Measurements from ENCODE around the gene ETAA1.

The ETAA1 gene

GRCh38 chr2:67412424-67412823 is 15.3 kb downstream of the ETAA1 start:
- no peak overlapping the region for H3K9ac ChIP-seq
- H3K27ac ChIP-seq, result no peak overlapping the region
- H3K4me1 ChIP-seq (ENCODE audit: low read depth, poor library complexity, severe bottlenecking), result no peaks in the 10 kb centered on the region
- H3K4me2 ChIP-seq, result no peak overlapping the region
- H2AFZ ChIP-seq (ENCODE audit: low read depth), result no peak overlapping the region
- H3K27me3 ChIP-seq (ENCODE audit: insufficient read depth, low read depth), result no peaks in the 10 kb centered on the region
- no peaks in the 10 kb centered on the region; the same call in 1 of the 2 replicates for H3K36me3 ChIP-seq (ENCODE audit: insufficient read depth)
- no peak overlapping the region for H3K4me3 ChIP-seq (IDR thresholded peaks at IDR 0.05; ENCODE audit: insufficient read depth, low read depth, low read length)
- H4K20me1 ChIP-seq (ENCODE audit: insufficient read depth), result no peaks in the 10 kb centered on the region
- no peaks in the 10 kb centered on the region for H3K79me2 ChIP-seq (ENCODE audit: insufficient read depth, low read depth)
- TF ChIP-seq CTCF (conservative IDR thresholded peaks at IDR 0.05; ENCODE audit: low read depth, low read length), result no peak

GRCh38 chr2:67414867-67415266 is 17.7 kb downstream of the ETAA1 start:
- Histone ChIP-seq H4K20me1 (ENCODE audit: insufficient read depth) (no peaks in the 10 kb centered on the region), H3K9ac (no peak overlapping the region), H3K27me3 (ENCODE audit: insufficient read depth, low read depth) (no peaks in the 10 kb centered on the region), H3K27ac (no peak overlapping the region), H3K4me1 (ENCODE audit: low read depth, poor library complexity, severe bottlenecking) (no peaks in the 10 kb centered on the region), H3K79me2 (ENCODE audit: insufficient read depth, low read depth) (no peaks in the 10 kb centered on the region), H2AFZ (ENCODE audit: low read depth) (no peak overlapping the region), H3K4me3 (IDR thresholded peaks at IDR 0.05; ENCODE audit: insufficient read depth, low read depth, low read length) (no peak overlapping the region), H3K4me2 (no peak overlapping the region), H3K36me3 (ENCODE audit: insufficient read depth) (no peaks in the 10 kb centered on the region)
- no peak for TF ChIP-seq CTCF (conservative IDR thresholded peaks at IDR 0.05; ENCODE audit: low read depth, low read length)

- H3K4me3 ChIP-seq (IDR thresholded peaks at IDR 0.05; ENCODE audit: insufficient read depth, low read depth, low read length), result no peak overlapping the region
- H2AFZ ChIP-seq (ENCODE audit: low read depth), result no peak overlapping the region
- no peak overlapping the region for H3K9ac ChIP-seq
- H3K27me3 ChIP-seq (ENCODE audit: insufficient read depth, low read depth), result no peaks in the 10 kb centered on the region
- no peaks in the 10 kb centered on the region for H4K20me1 ChIP-seq (ENCODE audit: insufficient read depth)
- no peak overlapping the region for H3K27ac ChIP-seq
- no peaks in the 10 kb centered on the region for H3K79me2 ChIP-seq (ENCODE audit: insufficient read depth, low read depth)
- TF ChIP-seq CTCF (conservative IDR thresholded peaks at IDR 0.05; ENCODE audit: low read depth, low read length), result no peak
- H3K4me1 ChIP-seq (ENCODE audit: low read depth, poor library complexity, severe bottlenecking), result no peaks in the 10 kb centered on the region
- H3K36me3 ChIP-seq (ENCODE audit: insufficient read depth), result no peaks in the 10 kb centered on the region
- no peak overlapping the region for H3K4me2 ChIP-seq
Observed at GRCh38 chr2:67416136-67416535, 19.0 kb downstream of the ETAA1 start.

- no peaks in the 10 kb centered on the region for H3K79me2 ChIP-seq (ENCODE audit: insufficient read depth, low read depth)
- H3K4me1 ChIP-seq (ENCODE audit: low read depth, poor library complexity, severe bottlenecking), result no peaks in the 10 kb centered on the region
- no peak for TF ChIP-seq CTCF (conservative IDR thresholded peaks at IDR 0.05; ENCODE audit: low read depth, low read length)
- no peak overlapping the region for H3K4me3 ChIP-seq (IDR thresholded peaks at IDR 0.05; ENCODE audit: insufficient read depth, low read depth, low read length)
- H3K27me3 ChIP-seq (ENCODE audit: insufficient read depth, low read depth), result no peaks in the 10 kb centered on the region
- no peaks in the 10 kb centered on the region for H4K20me1 ChIP-seq (ENCODE audit: insufficient read depth)
- H3K9ac ChIP-seq, result no peak overlapping the region
- H3K36me3 ChIP-seq (ENCODE audit: insufficient read depth), result no peaks in the 10 kb centered on the region
- H3K27ac ChIP-seq, result no peak overlapping the region
- no peak overlapping the region for H2AFZ ChIP-seq (ENCODE audit: low read depth)
- H3K4me2 ChIP-seq, result no peak overlapping the region
Observed at GRCh38 chr2:67423489-67423888, 26.4 kb downstream of the ETAA1 start.

Data from KMS-11 (cell line).